A673 (cell line): ENCODE data around the gene CWH43. TPM values are rescaled to one million over a fixed set of nuclear protein-coding genes. Genes with fewer than 3 reads are reported as not detected.
"Not testable (repeated sequence)": the region's sequence is repeated elsewhere in the genome, so short reads cannot be mapped to it uniquely, and the experiment has no call there.

Experiments
- BruUV-seq: library from RNA; stranded (reverse); fragments of 400-500 nt; replicated peaks from 2 replicates; lab custom pipeline; 2021; lab: Mats Ljungman, UMichigan
- CTCF ChIA-PET: fragments of 300-600 bp; sonication (Branson Sonifier 250); formaldehyde crosslinking; loops from one replicate; lab custom pipeline; 2022; ENCODE audit warnings: antibody characterized with exemption; lab: Charles Lee
- POLR2A ChIA-PET: fragments of 300-600 bp; sonication (Branson Sonifier 250); formaldehyde crosslinking; loops from one replicate; lab custom pipeline; 2022; ENCODE audit warnings: antibody characterized with exemption; ENCODE audit not compliant: low non-redundant PET; lab: Charles Lee
- DNase-seq: peaks from one replicate; pipeline ENCODE4 v3.0.0-alpha.2; 2015; ENCODE audit warnings: low spot score
- H3K27ac ChIP-seq: fragments of 200-600 bp; sonication (generic); 2 replicates; pipeline ENCODE4 v1.5.1; 2016; ENCODE audit warnings: mixed run types, low read depth, mild to moderate bottlenecking, mixed read lengths, antibody characterized with exemption, low read length; ENCODE audit not compliant: poor library complexity, severe bottlenecking
- H3K27me3 ChIP-seq: fragments of 200-600 bp; sonication (generic); replicated peaks from 2 replicates; pipeline ENCODE4 v1.6.1; 2017; ENCODE audit warnings: mixed run types, low read depth, mild to moderate bottlenecking, mixed read lengths, antibody characterized with exemption, low read length; ENCODE audit not compliant: insufficient read depth, poor library complexity
- H3K36me3 ChIP-seq: fragments of 200-600 bp; sonication (generic); 2 replicates; pipeline ENCODE4 v1.6.1; 2016; ENCODE audit warnings: mixed run types, mild to moderate bottlenecking, mixed read lengths, antibody characterized with exemption, low read length; ENCODE audit not compliant: insufficient read depth, poor library complexity, severe bottlenecking
- H3K4me1 ChIP-seq: fragments of 200-600 bp; sonication (generic); 2 replicates; pipeline ENCODE4 v1.6.1; 2017; ENCODE audit warnings: mixed run types, mild to moderate bottlenecking, mixed read lengths, antibody characterized with exemption, low read length; ENCODE audit not compliant: insufficient read depth, poor library complexity, severe bottlenecking
- H3K4me3 ChIP-seq: fragments of 200-600 bp; sonication (generic); 2 replicates; pipeline ENCODE4 v1.5.1; 2016; ENCODE audit warnings: low read depth, mixed run types, mild to moderate bottlenecking, mixed read lengths, low read length; ENCODE audit not compliant: poor library complexity, severe bottlenecking
- H3K9me3 ChIP-seq: fragments of 200-600 bp; sonication (generic); 2 replicates; pipeline ENCODE4 v1.6.1; 2016; ENCODE audit warnings: mixed run types, low read depth, mild to moderate bottlenecking, mixed read lengths, antibody characterized with exemption, low read length; ENCODE audit not compliant: poor library complexity, severe bottlenecking
- CTCF ChIP-seq: fragments of 300-800, 200-600 bp; sonication (generic); conservative IDR thresholded peaks from 2 replicates; pipeline ENCODE4 v1.5.1; 2017; ENCODE audit warnings: low read depth, mild to moderate bottlenecking, antibody characterized with exemption, low read length, moderate library complexity, mixed read lengths
- EZH2 ChIP-seq: fragments of 200-600 bp; sonication (generic); IDR thresholded peaks from 2 replicates; pipeline ENCODE4 v1.6.1; 2017; ENCODE audit warnings: borderline replicate concordance, low read depth, mild to moderate bottlenecking, mixed read lengths, antibody characterized with exemption, low read length; ENCODE audit not compliant: poor library complexity, severe bottlenecking
- intact Hi-C: fragments of 100-400 bp; cut with micrococcal nuclease; formaldehyde crosslinking; loops from one replicate; pipeline ENCODE4 v1.10.0; 2022; ENCODE audit not compliant: unreplicated experiment
- total RNA-seq: library from RNA; stranded (reverse); gene quantifications from 2 replicates; pipeline ENCODE4 v1.2.3, GENCODE V29; 2021

The CWH43 gene
- total RNA-seq, 1 experiment from 2014 or later: not detected

GRCh38 chr4:48949086-48949485 lies 37.0 kb upstream of the CWH43 start:
- no TSS peak for BruUV-seq

GRCh38 chr4:48949518-48950219 lies 36.4 kb upstream of the CWH43 start:
- POLR2A ChIA-PET: no interaction called here
- CTCF ChIA-PET: no interaction called here
- no peak for DNase-seq

More at GRCh38 chr4:48949086-48949485, 37.0 kb upstream of the CWH43 start:
- TF ChIP-seq CTCF: no peak
- no peak for TF ChIP-seq EZH2
- no peak overlapping the region for H3K4me3 ChIP-seq
- CTCF ChIA-PET: no interaction called here
- intact Hi-C loops: no loop called here
- POLR2A ChIA-PET: no interaction called here
- no peaks in the 10 kb centered on the region for H3K36me3 ChIP-seq
- no peak overlapping the region for H3K27ac ChIP-seq
- H3K27me3 ChIP-seq: no peaks in the 10 kb centered on the region
- DNase-seq: no peak
- H3K4me1 ChIP-seq: no peaks in the 10 kb centered on the region
- H3K9me3 ChIP-seq: no peaks in the 10 kb centered on the region

GRCh38 chr4:48954314-48954713 lies 31.8 kb upstream of the CWH43 start:
- Histone ChIP-seq H3K27ac (no peak overlapping the region), H3K4me1 (no peaks in the 10 kb centered on the region), H3K27me3 (no peaks in the 10 kb centered on the region), H3K9me3 (no peaks in the 10 kb centered on the region), H3K4me3 (no peak overlapping the region), H3K36me3 (no peaks in the 10 kb centered on the region)
- ChIA-PET POLR2A (no interaction called here), CTCF (no interaction called here)
- no peak for DNase-seq
- intact Hi-C loops: no loop called here
- no TSS peak for BruUV-seq
- TF ChIP-seq CTCF: no peak
- TF ChIP-seq EZH2: no peak

More at GRCh38 chr4:48949518-48950219, 36.4 kb upstream of the CWH43 start:
- H3K27me3 ChIP-seq: no peaks in the 10 kb centered on the region
- H3K4me1 ChIP-seq: no peaks in the 10 kb centered on the region
- BruUV-seq: no TSS peak
- intact Hi-C loops: no loop called here
- no peaks in the 10 kb centered on the region for H3K36me3 ChIP-seq
- no peaks in the 10 kb centered on the region for H3K9me3 ChIP-seq
- H3K27ac ChIP-seq: no peak overlapping the region
- H3K4me3 ChIP-seq: no peak overlapping the region
- TF ChIP-seq CTCF (no peak), EZH2 (no peak)

- H3K4me1 ChIP-seq, H3K36me3 ChIP-seq, H3K9me3 ChIP-seq, DNase-seq, H3K27ac ChIP-seq, intact Hi-C loops, BruUV-seq, H3K4me3 ChIP-seq, CTCF ChIA-PET, H3K27me3 ChIP-seq, POLR2A ChIA-PET: not testable (repeated sequence)
These were observed 28.7 kb upstream of the CWH43 start for GRCh38 chr4:48957366-48957765.
